ENCODE data around the gene ALDH1L1.

ALDH1L1 gene

GRCh38 chr3:126129398-126129891 is 50.9 kb downstream of the ALDH1L1 start:
- Mint-ChIP-seq H3K9me3 (no peaks in the 10 kb centered on the region), H3K27me3 (ENCODE audit: low read depth) (peaks cover 2% of the 10 kb centered on the region), H3K4me3 (no peak overlapping the region), H3K27ac (no peak overlapping the region), H3K36me3 (ENCODE audit: low read depth) (no peaks in the 10 kb centered on the region), H3K4me1 (ENCODE audit: low read depth) (no peaks in the 10 kb centered on the region)
- no peak for DNase-seq (ENCODE audit: low spot score)

GRCh38 chr3:126128504-126129397 is 51.6 kb downstream of the ALDH1L1 start:
- no peaks in the 10 kb centered on the region for H3K36me3 Mint-ChIP-seq (ENCODE audit: low read depth)
- DNase-seq (ENCODE audit: low spot score): no peak
- no peak overlapping the region for H3K27ac Mint-ChIP-seq
- no peaks in the 10 kb centered on the region for H3K9me3 Mint-ChIP-seq
- no peak overlapping the region for H3K4me3 Mint-ChIP-seq
- no peaks in the 10 kb centered on the region for H3K4me1 Mint-ChIP-seq (ENCODE audit: low read depth)
- no peaks in the 10 kb centered on the region for H3K27me3 Mint-ChIP-seq (ENCODE audit: low read depth)

GRCh38 chr3:126127904-126128303 is 52.5 kb downstream of the ALDH1L1 start:
- H3K27me3 Mint-ChIP-seq (ENCODE audit: low read depth): no peaks in the 10 kb centered on the region
- H3K4me3 Mint-ChIP-seq: no peak overlapping the region
- no peaks in the 10 kb centered on the region for H3K4me1 Mint-ChIP-seq (ENCODE audit: low read depth)
- no peaks in the 10 kb centered on the region for H3K9me3 Mint-ChIP-seq
- DNase-seq (ENCODE audit: low spot score): no peak
- H3K27ac Mint-ChIP-seq: no peak overlapping the region
- no peaks in the 10 kb centered on the region for H3K36me3 Mint-ChIP-seq (ENCODE audit: low read depth)

- no peak for DNase-seq (ENCODE audit: low spot score)
- no peaks in the 10 kb centered on the region for H3K9me3 Mint-ChIP-seq
- no peak overlapping the region for H3K27ac Mint-ChIP-seq
- H3K4me1 Mint-ChIP-seq (ENCODE audit: low read depth): no peaks in the 10 kb centered on the region
- no peaks in the 10 kb centered on the region for H3K36me3 Mint-ChIP-seq (ENCODE audit: low read depth)
- H3K4me3 Mint-ChIP-seq: no peak overlapping the region
- H3K27me3 Mint-ChIP-seq (ENCODE audit: low read depth): peaks cover 2% of the 10 kb centered on the region
Observed at GRCh38 chr3:126127452-126127851, 52.9 kb downstream of the ALDH1L1 start.

- no peak for DNase-seq (ENCODE audit: low spot score)
- Mint-ChIP-seq H3K27ac (no peak overlapping the region), H3K36me3 (ENCODE audit: low read depth) (no peaks in the 10 kb centered on the region), H3K4me3 (no peak overlapping the region), H3K4me1 (ENCODE audit: low read depth) (no peaks in the 10 kb centered on the region), H3K9me3 (no peaks in the 10 kb centered on the region), H3K27me3 (ENCODE audit: low read depth) (peaks cover 2% of the 10 kb centered on the region)
Observed at GRCh38 chr3:126126811-126127431, 53.5 kb downstream of the ALDH1L1 start.

- no peaks in the 10 kb centered on the region for H3K36me3 Mint-ChIP-seq (ENCODE audit: low read depth)
- H3K4me3 Mint-ChIP-seq: no peak overlapping the region
- H3K4me1 Mint-ChIP-seq (ENCODE audit: low read depth): no peaks in the 10 kb centered on the region
- DNase-seq (ENCODE audit: low spot score): no peak
- peaks cover 4% of the 10 kb centered on the region for H3K27me3 Mint-ChIP-seq (ENCODE audit: low read depth)
- no peaks in the 10 kb centered on the region for H3K9me3 Mint-ChIP-seq
- H3K27ac Mint-ChIP-seq: no peak overlapping the region
Observed at GRCh38 chr3:126126286-126126685, 54.1 kb downstream of the ALDH1L1 start.

GRCh38 chr3:126125781-126126251 is 54.6 kb downstream of the ALDH1L1 start:
- Mint-ChIP-seq H3K9me3 (no peaks in the 10 kb centered on the region), H3K4me3 (no peak overlapping the region), H3K4me1 (ENCODE audit: low read depth) (no peaks in the 10 kb centered on the region), H3K27ac (no peak overlapping the region), H3K27me3 (ENCODE audit: low read depth) (peaks cover 4% of the 10 kb centered on the region), H3K36me3 (ENCODE audit: low read depth) (no peaks in the 10 kb centered on the region)
- DNase-seq (ENCODE audit: low spot score): no peak

GRCh38 chr3:126125341-126125740 is 55.0 kb downstream of the ALDH1L1 start:
- no peak overlapping the region for H3K4me3 Mint-ChIP-seq
- no peaks in the 10 kb centered on the region for H3K36me3 Mint-ChIP-seq (ENCODE audit: low read depth)
- H3K4me1 Mint-ChIP-seq (ENCODE audit: low read depth): no peaks in the 10 kb centered on the region
- no peak overlapping the region for H3K27ac Mint-ChIP-seq
- H3K27me3 Mint-ChIP-seq (ENCODE audit: low read depth): peaks cover 4% of the 10 kb centered on the region
- DNase-seq (ENCODE audit: low spot score): no peak
- no peaks in the 10 kb centered on the region for H3K9me3 Mint-ChIP-seq

- H3K4me1 Mint-ChIP-seq (ENCODE audit: low read depth): no peaks in the 10 kb centered on the region
- no peak overlapping the region for H3K27ac Mint-ChIP-seq
- H3K27me3 Mint-ChIP-seq (ENCODE audit: low read depth): peaks cover 4% of the 10 kb centered on the region
- H3K9me3 Mint-ChIP-seq: no peaks in the 10 kb centered on the region
- H3K36me3 Mint-ChIP-seq (ENCODE audit: low read depth): no peaks in the 10 kb centered on the region
- DNase-seq (ENCODE audit: low spot score): no peak
- H3K4me3 Mint-ChIP-seq: no peak overlapping the region
Observed at GRCh38 chr3:126124896-126125295, 55.5 kb downstream of the ALDH1L1 start.

GRCh38 chr3:126124148-126124868 is 56.1 kb downstream of the ALDH1L1 start:
- Mint-ChIP-seq H3K36me3 (ENCODE audit: low read depth) (no peaks in the 10 kb centered on the region), H3K4me1 (ENCODE audit: low read depth) (no peaks in the 10 kb centered on the region), H3K27ac (no peak overlapping the region), H3K27me3 (ENCODE audit: low read depth) (peaks cover 4% of the 10 kb centered on the region), H3K9me3 (no peaks in the 10 kb centered on the region), H3K4me3 (no peak overlapping the region)
- DNase-seq (ENCODE audit: low spot score): no peak

GRCh38 chr3:126121632-126122031 is 58.8 kb downstream of the ALDH1L1 start:
- H3K36me3 Mint-ChIP-seq (ENCODE audit: low read depth): no peaks in the 10 kb centered on the region
- peaks cover 4% of the 10 kb centered on the region for H3K27me3 Mint-ChIP-seq (ENCODE audit: low read depth)
- H3K4me1 Mint-ChIP-seq (ENCODE audit: low read depth): no peaks in the 10 kb centered on the region
- DNase-seq (ENCODE audit: low spot score): no peak
- H3K4me3 Mint-ChIP-seq: no peak overlapping the region
- H3K9me3 Mint-ChIP-seq: no peaks in the 10 kb centered on the region
- H3K27ac Mint-ChIP-seq: no peak overlapping the region

- no peak overlapping the region for H3K27ac Mint-ChIP-seq
Observed at GRCh38 chr3:126121074-126121473, 59.3 kb downstream of the ALDH1L1 start.

GRCh38 chr3:126119976-126120375 is 60.4 kb downstream of the ALDH1L1 start:
- H3K36me3 Mint-ChIP-seq (ENCODE audit: low read depth): no peaks in the 10 kb centered on the region
- H3K4me1 Mint-ChIP-seq (ENCODE audit: low read depth): no peaks in the 10 kb centered on the region
- H3K27ac Mint-ChIP-seq: no peak overlapping the region
- H3K27me3 Mint-ChIP-seq (ENCODE audit: low read depth): peaks cover 4% of the 10 kb centered on the region
- DNase-seq (ENCODE audit: low spot score): no peak
- no peak overlapping the region for H3K4me3 Mint-ChIP-seq
- H3K9me3 Mint-ChIP-seq: no peaks in the 10 kb centered on the region

More at GRCh38 chr3:126121074-126121473, 59.3 kb downstream of the ALDH1L1 start:
- Mint-ChIP-seq H3K4me1 (ENCODE audit: low read depth) (no peaks in the 10 kb centered on the region), H3K27me3 (ENCODE audit: low read depth) (peaks cover 4% of the 10 kb centered on the region), H3K4me3 (no peak overlapping the region), H3K9me3 (no peaks in the 10 kb centered on the region), H3K36me3 (ENCODE audit: low read depth) (no peaks in the 10 kb centered on the region)
- no peak for DNase-seq (ENCODE audit: low spot score)
